ENCODE data around the gene GINS2.

Gene GINS2

DNA sequence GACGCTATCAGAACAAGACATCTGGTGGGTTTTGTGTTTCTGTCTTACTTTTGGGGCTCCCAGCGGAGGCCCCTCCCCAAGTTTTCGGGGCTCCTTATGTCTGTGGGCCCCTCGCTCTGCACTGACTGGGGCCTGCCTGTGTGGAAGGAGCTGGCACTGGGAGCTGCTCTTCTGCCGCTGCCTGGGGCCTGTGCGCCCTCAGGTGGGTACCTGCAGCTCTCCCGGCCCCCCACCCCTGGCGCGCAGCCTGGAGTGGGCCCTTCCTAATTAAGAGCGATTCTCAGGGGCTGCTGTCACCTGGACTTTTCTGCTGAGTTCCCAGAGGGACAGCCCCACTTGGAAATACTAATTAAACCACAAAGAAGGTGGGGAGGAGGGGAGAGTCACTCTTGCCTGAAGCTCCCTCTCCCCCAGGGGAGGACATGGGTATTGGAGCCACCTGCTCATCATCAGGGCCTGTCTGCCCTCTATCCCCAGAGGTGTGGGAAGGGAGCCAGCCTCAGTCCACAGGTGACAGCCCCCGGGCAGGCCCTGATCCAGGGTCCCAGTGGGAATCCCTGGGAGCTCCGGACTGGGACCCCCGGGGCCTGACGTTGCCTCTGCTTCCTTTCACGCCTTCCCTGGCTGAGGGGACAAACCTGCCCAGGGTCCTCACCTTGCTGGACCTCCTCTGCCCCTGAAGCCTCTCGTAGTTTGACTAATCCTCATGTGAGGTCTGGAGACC, 39.2 kb downstream of the GINS2 start:
- TF ChIP-seq, protein P1, sequence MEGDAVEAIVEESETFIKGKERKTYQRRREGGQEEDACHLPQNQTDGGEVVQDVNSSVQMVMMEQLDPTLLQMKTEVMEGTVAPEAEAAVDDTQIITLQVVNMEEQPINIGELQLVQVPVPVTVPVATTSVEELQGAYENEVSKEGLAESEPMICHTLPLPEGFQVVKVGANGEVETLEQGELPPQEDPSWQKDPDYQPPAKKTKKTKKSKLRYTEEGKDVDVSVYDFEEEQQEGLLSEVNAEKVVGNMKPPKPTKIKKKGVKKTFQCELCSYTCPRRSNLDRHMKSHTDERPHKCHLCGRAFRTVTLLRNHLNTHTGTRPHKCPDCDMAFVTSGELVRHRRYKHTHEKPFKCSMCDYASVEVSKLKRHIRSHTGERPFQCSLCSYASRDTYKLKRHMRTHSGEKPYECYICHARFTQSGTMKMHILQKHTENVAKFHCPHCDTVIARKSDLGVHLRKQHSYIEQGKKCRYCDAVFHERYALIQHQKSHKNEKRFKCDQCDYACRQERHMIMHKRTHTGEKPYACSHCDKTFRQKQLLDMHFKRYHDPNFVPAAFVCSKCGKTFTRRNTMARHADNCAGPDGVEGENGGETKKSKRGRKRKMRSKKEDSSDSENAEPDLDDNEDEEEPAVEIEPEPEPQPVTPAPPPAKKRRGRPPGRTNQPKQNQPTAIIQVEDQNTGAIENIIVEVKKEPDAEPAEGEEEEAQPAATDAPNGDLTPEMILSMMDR (IDR thresholded peaks at IDR 0.05; ENCODE audit: low read depth, low read length) = no peak
- Histone ChIP-seq H3K36me3 (peaks cover 51% of the 10 kb centered on the region), H3K27ac (peak overlapping the region; percentile 95)

GRCh38 chr16:85648805-85649204, 39.9 kb downstream of the GINS2 start:
- H3K9me3 ChIP-seq (ENCODE audit: severe bottlenecking) = no peaks in the 10 kb centered on the region
- DNase-seq = no peak

More for the DNA sequence above, 39.2 kb downstream of the GINS2 start:
- Histone ChIP-seq H3K4me3 (ENCODE audit: low read depth, low read length) (no peak overlapping the region), H3K9me3 (ENCODE audit: severe bottlenecking) (no peaks in the 10 kb centered on the region), H3K27me3 (ENCODE audit: insufficient read depth, low read depth, severe bottlenecking) (no peaks in the 10 kb centered on the region)
- no peak for DNase-seq

GRCh38 chr16:85648070-85648714, 40.6 kb downstream of the GINS2 start:
- Histone ChIP-seq H3K27ac (peak overlapping the region; percentile 95), H3K36me3 (peaks cover 44% of the 10 kb centered on the region), H3K4me3 (ENCODE audit: low read depth, low read length) (no peak overlapping the region), H3K27me3 (ENCODE audit: insufficient read depth, low read depth, severe bottlenecking) (no peaks in the 10 kb centered on the region), H3K9me3 (ENCODE audit: severe bottlenecking) (no peaks in the 10 kb centered on the region)
- TF ChIP-seq, protein P1 (IDR thresholded peaks at IDR 0.05; ENCODE audit: low read depth, low read length) = no peak
- DNase-seq = no peak

More at GRCh38 chr16:85648805-85649204, 39.9 kb downstream of the GINS2 start:
- TF ChIP-seq, protein P1 (IDR thresholded peaks at IDR 0.05; ENCODE audit: low read depth, low read length) = no peak
- Histone ChIP-seq H3K27me3 (ENCODE audit: insufficient read depth, low read depth, severe bottlenecking) (no peaks in the 10 kb centered on the region), H3K4me3 (ENCODE audit: low read depth, low read length) (no peak overlapping the region), H3K36me3 (peaks cover 46% of the 10 kb centered on the region), H3K27ac (peak overlapping the region; percentile 95)

GRCh38 chr16:85646976-85647375, 41.8 kb downstream of the GINS2 start:
- TF ChIP-seq, protein P1 (IDR thresholded peaks at IDR 0.05; ENCODE audit: low read depth, low read length) = no peak
- no peaks in the 10 kb centered on the region for H3K27me3 ChIP-seq (ENCODE audit: insufficient read depth, low read depth, severe bottlenecking)
- H3K36me3 ChIP-seq = peaks cover 45% of the 10 kb centered on the region
- no peaks in the 10 kb centered on the region for H3K9me3 ChIP-seq (ENCODE audit: severe bottlenecking)
- H3K27ac ChIP-seq = peak overlapping the region; percentile 16; the same call in 1 of the 2 replicates
- no peak overlapping the region for H3K4me3 ChIP-seq (ENCODE audit: low read depth, low read length)
- DNase-seq = no peak

- Histone ChIP-seq H3K4me3 (ENCODE audit: low read depth, low read length) (no peak overlapping the region), H3K27ac (peak overlapping the region; percentile 16; the same call in 1 of the 2 replicates), H3K9me3 (ENCODE audit: severe bottlenecking) (no peaks in the 10 kb centered on the region), H3K27me3 (ENCODE audit: insufficient read depth, low read depth, severe bottlenecking) (no peaks in the 10 kb centered on the region), H3K36me3 (peaks cover 45% of the 10 kb centered on the region)
- DNase-seq = no peak
- TF ChIP-seq, protein P1 (IDR thresholded peaks at IDR 0.05; ENCODE audit: low read depth, low read length) = no peak
These were observed 42.3 kb downstream of the GINS2 start for GRCh38 chr16:85646358-85646907.

All from WERI-Rb-1 (cell line).